HG03159 (cell line): ENCODE results near the gene PRKAR2A.
"Not testable (repeated sequence)": the region's sequence is repeated elsewhere in the genome, so short reads cannot be mapped to it uniquely, and the experiment has no call there.

Experiments used
- ATAC-seq: cut with Tn5 transposase; IDR thresholded peaks from one replicate; pipeline ENCODE4 v1.9.1; 2021; ENCODE audit warnings: mild to moderate bottlenecking, moderate library complexity; ENCODE audit not compliant: unreplicated experiment

The PRKAR2A gene

DNA sequence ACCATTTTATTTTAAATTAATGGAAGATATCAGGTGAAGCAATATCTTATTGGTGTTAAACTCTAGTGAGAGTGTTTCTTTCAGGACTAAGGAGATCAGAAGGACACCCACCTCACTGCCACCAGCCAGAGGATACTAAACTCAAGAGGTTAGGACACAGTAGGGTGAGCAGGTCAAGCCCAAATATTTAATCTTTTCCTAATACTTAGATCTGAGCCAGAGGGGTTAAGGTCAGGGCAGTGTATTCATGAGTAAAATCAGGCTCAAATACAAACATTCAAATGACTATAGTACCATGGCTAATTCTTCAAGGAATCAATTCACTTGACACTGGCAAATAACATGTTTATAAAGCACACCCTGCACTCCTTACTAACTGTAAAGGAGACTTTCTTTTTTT lies 65.6 kb downstream of the PRKAR2A start:
- no peak for ATAC-seq

DNA sequence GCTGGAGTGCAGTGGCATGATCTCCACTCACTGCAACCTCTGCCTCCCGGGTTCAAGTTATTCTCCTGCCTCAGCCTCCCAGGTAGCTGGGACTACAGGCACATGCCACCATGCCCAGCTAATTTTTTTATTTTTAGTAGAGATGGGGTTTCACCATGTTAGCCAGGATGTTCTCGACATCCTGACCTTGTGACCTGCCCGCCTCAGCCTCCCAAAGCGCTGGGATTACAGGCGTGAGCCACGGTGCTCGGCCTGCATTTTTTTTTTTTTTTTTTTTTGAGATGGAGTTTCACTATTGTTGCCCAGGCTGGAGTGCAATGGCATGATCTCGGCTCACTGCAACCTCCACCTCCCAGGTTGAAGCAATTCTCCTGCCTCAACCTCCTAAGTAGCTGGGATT lies 69.1 kb downstream of the PRKAR2A start:
- ATAC-seq: not testable (repeated sequence)

DNA sequence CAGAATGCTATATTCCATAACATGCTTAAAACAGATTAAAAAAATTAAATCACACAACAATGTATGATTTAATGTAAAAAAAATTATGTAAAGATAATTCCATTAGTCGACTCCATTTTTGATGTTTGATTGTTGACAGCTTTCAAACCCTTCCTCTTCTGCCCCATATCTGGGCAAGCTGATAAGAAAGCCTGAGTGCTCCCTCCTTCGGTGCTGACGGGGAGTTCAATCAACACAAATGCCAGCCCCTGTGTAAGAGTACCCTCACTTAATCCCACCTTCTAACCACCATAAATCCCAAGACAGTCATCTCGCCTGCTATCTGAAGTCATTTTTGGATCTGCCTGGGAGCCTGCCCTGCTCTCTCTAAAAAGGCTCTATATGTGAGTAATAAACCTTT lies 70.8 kb downstream of the PRKAR2A start:
- ATAC-seq: no peak

DNA sequence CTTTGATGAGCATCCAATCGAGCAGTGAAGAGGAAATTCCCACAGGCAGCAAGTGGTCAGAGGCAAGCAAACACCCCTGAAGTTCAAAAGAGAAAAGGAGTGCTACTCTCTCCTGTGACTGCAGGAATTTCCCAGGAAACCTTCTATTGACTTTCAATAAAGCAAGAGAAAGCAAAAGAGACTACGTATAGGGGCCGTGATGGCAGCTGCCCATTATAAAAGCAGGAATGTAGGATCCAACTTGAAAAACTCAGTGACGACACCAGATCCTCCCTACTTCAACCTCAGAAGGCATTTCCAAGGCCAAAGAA lies 77.5 kb downstream of the PRKAR2A start:
- no peak for ATAC-seq

DNA sequence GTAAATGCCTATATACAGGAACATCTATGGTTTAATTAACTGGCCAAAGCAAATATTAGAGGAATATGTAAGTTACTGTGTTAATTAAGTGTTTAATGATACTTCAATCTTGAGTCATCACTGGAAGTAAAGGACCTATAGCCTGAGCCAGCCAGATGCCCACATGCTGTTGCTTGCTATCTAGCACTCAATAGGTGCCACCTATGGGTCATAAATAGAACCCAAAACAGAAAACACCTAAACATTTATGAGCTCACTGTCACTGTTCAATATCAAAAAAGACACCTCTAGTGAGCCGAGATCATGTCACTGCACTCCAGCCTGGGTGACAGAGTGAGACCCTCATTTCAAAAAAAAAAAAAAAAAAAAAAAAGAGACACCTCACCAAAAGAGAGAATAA lies 82.3 kb downstream of the PRKAR2A start:
- no peak for ATAC-seq

DNA sequence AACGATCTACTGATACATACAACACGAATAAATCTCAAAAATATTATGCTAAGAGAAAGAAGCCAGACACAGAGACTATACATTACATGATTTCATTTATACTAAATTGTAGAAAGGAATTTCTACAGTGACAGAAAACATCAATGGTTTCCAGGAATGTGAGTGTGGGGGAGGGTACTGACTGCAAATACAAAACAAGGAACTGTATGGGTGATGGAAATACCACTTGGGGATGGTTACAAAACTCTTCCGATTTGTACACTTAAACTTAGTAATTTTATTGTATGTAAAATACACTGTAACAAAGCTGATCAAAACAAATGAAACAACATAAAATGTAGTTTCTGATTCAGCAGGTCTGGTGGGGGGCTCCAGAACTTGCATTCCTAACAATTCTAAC lies 84.9 kb downstream of the PRKAR2A start:
- no peak for ATAC-seq

DNA sequence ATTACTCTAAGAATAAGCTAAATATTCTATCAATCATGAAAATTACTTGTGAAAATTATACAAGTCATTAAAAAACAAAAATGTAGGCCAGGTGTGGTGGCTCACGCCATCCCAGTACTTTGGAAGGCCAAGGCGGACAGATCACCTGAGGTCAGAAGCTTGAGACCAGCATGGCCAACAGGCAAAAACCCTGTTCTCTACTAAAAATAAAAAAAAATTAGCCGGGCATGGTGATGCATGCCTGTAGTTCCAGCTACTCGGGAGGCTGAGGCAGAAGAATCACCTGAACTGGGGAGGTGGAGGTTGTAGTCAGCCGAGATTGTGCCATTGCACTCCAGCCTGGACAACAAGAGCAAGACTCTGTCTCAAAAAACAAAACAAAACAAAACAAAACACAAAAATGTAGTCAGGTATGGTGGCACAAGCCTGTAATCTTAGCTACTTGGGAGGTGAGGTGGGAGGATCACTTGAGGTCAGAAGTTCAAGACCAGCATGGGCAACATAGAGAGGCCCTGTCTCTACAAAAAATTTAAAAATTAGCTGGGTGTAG lies 87.6 kb downstream of the PRKAR2A start:
- not testable (repeated sequence) for ATAC-seq

DNA sequence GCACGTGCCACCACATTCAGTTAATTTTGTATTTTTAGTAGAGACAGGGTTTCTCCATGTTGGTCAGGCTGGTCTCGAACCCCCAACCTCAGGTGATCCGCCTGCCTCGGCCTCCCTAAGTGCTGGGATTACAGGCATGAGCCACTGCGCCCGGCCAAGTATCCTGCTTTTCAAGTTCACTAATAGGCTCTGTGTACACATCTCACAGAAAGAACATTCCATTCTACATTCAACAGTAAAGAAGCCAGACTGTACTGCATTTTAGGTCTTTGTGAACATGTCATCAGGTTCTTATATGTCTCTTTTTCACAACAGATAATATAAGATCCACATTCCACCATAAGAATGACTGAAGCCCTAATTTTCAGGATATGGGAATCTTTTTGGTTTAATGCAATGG lies 88.1 kb downstream of the PRKAR2A start:
- ATAC-seq: not testable (repeated sequence)

DNA sequence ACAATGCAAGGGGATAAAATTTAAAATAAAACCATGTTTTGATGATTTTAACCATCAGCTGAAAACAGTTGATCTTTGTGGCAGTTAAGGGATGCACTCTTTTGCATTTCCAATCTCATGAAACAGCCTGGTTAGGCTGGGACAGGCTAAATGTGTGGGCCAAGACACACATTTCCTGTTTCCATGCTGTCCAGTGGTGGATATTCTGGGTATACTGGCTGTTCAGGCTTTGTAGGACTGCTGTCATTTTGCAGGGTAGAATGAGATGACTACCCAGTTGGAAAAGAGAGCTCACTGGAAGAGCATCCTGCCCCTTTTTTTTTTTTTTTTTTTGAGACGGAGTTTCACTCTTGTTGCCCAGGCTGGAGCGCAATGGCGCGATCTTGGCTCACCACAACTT lies 88.6 kb downstream of the PRKAR2A start:
- ATAC-seq: no peak

DNA sequence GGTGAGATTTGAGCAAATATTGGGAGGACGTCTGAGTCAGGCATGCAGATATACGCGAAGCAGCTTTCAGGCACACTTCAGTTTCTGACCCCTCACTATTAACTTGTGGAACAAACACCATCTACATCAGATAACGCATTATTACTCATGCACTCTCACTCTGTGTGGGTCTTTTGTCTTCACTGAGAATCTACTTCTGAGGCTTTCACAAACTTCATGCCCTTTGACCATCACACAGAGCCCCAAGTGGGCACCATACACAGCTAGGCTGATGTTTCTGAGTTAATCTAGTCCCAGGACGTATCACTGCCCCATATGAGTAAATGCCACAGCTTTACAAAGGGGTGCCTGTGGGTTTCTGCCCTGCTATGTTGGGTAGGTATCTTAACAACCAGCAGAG lies 91.0 kb downstream of the PRKAR2A start:
- ATAC-seq: no peak

DNA sequence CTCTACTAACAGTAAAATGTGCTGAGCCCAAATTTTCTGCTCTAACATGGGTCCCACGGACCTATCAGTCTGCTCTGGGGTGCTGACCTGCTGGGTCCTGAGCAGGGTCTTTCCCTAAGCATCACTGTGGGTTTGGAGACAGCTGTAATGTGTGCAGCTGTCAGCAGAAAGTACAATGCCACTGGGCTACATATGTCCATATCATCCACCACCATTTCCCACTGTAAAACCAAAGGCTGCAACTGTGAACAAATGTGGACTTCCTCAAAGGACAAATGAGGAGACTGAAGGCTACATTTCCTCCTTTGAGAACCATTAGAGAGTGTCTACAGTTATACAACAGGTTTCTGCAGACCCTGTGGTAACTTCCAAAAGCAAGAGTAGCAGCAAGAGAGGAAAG lies 96.8 kb downstream of the PRKAR2A start:
- no peak for ATAC-seq

DNA sequence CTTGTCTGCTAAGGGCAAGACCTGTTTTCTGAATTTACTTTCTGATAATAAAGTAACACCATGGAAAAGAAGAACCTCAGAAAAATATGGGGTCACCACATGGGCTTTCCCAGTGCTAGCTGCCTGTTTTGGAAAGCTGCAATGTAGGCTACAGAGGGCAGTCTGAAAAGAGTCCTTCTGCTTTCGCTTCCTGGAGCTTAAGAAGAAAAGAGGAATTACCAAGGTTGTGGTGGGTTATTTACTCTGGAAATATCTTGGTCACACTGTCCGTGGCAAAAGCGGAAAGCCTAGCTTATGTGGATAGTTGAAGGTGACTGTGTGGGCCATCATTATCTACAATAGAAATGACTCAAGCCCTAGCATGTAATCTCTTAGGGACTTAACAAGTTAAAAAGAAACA lies 98.9 kb downstream of the PRKAR2A start:
- ATAC-seq: no peak

DNA sequence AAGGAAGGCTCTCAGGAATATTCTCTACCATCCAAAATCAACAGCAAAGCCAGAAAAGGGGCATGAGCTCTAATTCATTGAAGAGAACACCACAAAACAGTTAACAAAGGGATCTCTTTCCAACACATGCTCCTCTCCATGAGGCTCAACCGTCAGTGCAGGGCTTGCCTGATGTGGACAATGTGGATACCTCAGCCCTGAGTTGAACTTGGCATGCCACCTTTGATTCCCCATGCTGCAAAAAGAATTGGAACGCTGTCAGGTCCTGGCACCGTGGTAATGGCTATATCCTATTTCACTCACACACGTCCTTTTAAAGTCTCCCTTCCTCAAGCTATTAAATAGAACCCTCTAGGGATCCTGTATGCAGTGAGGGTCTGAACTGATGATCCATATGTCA lies 100.0 kb downstream of the PRKAR2A start:
- ATAC-seq: no peak

DNA sequence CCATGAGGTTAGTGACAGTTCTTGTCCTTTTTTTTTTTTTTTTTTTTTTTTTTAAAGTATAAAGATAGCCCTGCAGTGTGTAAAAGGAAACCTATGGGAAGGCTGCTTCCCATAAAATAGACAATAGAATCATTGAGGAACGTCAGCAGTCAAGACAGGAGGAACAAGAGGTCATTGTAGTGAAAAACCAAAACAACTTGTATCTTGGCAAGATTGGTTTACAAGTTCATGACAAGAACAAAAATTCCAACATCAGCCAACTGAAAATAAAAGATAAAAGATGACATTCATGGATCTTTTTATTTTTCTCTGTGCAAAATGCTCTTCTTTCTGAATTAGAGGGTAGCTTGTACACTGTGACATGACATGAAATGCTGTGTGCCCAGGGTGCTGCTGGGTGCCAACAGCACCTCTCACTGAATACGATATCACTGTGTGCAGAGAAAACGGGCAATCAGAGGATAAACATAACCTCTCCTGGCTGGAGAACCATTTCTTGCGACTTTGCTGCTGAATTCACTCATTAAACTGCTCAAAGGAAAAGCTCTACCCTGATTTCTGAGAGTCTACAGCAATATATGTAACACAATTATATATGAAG lies 100.6 kb downstream of the PRKAR2A start:
- no peak for ATAC-seq

DNA sequence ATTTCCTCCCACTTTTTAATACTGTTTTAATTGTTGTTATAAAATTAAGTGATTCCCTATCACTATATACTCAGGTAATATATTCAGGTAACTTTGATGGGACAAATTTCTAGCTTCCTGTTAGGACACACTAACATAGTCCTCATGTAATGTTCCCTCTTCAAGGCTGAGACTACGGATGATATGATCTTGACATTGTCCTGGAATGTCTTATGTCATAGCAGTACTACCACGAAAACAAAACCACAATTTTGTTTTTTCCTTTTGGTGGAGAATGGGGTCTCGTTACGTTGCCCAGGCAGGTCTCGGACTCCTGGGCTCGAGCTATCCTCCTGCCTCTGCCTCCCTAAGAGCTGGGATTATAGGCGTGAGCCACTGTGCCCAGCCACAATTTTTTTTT lies 103.9 kb downstream of the PRKAR2A start:
- ATAC-seq: no peak

DNA sequence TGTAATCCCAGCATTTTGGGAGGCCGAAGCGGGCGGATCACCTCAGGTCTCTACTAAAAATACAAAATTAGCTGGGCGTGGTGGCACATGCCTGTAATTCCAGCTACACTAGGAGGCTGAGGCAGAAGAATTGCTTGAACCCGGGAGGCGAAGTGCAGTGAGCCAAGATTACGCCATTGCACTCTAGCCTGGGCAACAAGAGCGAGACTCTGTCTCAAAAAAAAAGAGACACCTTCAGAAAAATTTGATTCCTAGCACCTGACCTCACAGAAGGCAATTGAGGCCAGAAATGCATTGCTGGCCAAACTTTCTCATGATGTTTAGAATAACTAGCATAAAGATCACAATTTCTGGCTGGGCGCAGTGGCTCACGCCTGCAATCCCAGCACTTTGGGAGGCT lies 106.4 kb downstream of the PRKAR2A start:
- not testable (repeated sequence) for ATAC-seq

DNA sequence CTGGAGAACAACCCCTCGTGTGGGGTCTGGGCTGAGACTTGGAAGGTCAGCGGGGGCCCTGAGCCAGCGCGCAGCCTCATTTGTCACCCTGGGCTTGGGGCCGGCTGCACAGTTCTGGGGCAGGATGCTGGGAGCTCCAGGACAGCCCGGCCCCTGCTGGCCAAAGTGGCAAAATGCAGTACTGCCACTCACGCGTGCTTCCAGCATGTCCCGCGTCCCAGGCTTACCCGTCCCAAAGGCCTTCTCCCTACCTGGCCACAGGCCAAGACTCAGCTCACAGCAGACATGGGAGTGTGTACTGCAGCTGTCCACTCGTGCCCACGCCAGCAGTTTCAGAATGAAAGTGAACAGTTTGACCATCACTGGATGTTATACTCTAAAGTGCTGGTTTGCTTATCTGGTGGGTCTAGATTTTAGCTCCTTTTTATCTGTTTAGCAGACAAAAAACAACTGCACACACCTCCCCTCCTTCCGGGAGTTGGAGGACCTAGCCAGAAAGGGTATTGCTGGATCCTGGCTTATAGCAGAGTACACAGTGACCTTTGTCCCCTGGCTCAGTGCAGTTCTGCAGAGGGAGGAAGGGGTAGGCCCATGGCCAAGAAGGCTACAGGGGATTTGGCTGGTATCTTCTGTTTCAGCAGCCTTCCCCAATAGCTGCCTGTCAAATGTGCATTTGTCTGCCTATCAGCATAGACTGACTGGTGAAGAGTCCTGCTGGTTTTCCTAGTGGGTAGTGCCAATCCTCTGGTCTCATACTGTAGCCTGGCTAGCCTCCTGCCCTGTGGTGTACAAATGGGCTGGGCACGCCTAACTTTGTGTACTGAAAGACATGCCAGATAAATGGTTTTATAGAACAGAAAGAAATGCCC lies 107.5 kb downstream of the PRKAR2A start:
- ATAC-seq: peak; percentile 70

DNA sequence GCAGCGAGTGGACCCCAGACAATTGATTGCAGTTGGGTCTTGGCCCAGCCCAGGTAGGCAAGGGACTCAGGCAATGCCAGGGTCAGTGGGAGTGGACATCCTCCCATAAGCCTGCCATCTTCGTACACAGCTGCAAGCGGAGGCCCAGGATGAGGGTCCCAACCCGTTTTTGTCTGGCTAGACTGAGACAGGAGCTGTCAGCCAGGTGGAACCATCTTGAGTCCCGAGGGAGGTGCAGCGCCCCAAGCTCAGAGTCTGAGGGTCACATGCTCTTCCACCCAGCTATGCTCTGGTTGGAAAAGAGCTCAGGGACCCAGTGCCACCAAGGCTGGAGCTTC lies 108.1 kb downstream of the PRKAR2A start:
- ATAC-seq: peak; percentile 18

DNA sequence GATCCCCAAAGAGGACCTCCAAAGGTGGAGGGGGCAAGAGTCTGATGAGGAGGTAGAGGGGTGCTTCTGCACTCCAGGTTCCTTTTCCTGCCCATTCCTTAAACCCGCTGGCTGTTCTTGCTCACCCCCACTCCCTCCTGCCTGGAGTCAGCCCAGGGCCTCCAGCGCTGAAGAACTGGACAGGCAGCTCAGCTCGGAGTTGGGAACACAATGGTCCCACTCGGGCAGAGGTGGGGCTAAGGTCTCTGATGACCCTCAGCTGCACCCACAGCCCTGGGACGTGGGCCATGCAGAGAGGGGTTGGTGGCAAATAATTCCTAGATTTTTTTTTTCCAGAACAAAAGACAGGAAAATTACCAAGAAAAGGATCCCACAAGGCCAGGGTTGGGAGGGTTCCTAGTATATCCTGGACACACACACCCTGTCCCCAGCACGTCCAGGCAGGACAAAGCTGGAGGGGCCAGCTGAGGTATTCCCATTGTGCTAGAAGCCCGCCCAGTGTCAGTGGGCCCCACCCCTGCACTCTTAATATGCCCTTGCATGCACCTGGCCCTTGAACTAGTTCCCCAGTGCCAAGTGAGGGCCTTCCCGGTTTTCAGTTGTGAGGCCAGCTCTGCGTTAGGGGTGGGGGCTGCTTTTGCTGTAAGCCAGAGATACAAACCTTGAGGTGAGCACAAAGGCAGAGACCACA lies 108.6 kb downstream of the PRKAR2A start:
- ATAC-seq: no peak

DNA sequence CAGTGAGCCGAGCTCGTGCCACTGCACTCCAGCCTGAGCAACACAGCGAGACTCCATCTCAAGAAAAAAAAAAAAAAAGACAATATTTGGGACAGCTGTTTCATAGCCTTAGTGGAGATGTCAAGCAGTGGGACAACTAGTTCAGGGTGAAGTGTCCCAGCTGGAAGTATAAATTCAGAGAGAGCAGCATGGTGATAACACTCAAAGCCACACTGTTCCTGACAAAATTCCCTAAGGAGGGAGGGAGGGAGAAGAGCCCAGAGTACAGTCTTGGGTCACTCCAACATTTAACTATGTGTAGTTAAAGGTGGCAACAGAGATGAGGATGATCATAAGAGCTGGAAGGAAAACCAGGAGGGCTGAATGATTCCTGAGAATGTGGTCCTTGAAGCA lies 109.5 kb downstream of the PRKAR2A start:
- ATAC-seq: no peak

DNA sequence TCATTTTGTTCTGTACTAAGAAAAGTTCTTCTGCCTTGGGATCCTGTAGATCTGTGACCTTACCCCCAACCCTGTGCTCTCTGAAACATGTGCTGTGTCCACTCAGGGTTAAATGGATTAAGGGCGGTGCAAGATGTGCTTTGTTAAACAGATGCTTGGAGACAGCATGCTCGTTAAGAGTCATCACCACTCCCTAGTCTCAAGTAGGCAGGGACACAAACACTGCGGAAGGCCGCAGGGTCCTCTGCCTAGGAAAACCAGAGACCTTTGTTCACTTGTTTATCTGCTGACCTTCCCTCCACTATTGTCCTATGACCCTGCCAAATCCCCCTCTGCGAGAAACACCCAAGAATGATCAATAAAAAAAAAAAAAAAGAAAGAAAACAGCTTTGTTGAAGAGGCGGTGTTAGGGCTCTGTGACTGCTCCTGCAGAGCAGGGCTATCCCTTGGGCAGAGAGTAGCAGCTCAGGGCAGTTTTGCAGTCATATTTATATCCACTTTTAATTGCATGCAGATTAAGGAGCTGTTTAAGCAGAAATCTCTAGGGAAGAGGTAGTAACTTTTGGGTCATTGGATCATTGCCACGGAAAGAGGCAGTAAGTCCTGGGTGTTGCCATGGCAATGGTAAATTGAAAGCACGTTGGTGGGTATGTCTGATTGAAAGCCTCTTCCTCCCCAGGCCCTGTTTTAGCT lies 112.5 kb downstream of the PRKAR2A start:
- not testable (repeated sequence) for ATAC-seq
